Measurements from ENCODE around the gene PPP1R1A.

Gene PPP1R1A

GRCh38 chr12:54612225-54612750, 23.8 kb upstream of the PPP1R1A start:
- CTCF ChIA-PET = interaction anchor here (1.6 kb wide), 1 partner anchor 8 kb away, joined by 6 read pairs; no protein-coding TSS in a partner anchor
- POLR2A ChIA-PET = no interaction called here
- H3K4me3 ChIP-seq (ENCODE audit: low read depth, low read length) = no peak overlapping the region
- TF ChIP-seq, protein P1, sequence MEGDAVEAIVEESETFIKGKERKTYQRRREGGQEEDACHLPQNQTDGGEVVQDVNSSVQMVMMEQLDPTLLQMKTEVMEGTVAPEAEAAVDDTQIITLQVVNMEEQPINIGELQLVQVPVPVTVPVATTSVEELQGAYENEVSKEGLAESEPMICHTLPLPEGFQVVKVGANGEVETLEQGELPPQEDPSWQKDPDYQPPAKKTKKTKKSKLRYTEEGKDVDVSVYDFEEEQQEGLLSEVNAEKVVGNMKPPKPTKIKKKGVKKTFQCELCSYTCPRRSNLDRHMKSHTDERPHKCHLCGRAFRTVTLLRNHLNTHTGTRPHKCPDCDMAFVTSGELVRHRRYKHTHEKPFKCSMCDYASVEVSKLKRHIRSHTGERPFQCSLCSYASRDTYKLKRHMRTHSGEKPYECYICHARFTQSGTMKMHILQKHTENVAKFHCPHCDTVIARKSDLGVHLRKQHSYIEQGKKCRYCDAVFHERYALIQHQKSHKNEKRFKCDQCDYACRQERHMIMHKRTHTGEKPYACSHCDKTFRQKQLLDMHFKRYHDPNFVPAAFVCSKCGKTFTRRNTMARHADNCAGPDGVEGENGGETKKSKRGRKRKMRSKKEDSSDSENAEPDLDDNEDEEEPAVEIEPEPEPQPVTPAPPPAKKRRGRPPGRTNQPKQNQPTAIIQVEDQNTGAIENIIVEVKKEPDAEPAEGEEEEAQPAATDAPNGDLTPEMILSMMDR (IDR thresholded peaks at IDR 0.05; ENCODE audit: insufficient read depth, low read length, missing control alignments) = no peak
- no peak for DNase-seq (ENCODE audit: low read depth, low spot score)

- CTCF ChIA-PET = interaction anchor here (1.6 kb wide), 1 partner anchor 8 kb away, joined by 6 read pairs; no protein-coding TSS in a partner anchor
- no peak for DNase-seq (ENCODE audit: low read depth, low spot score)
Observed at GRCh38 chr12:54611715-54612149, 23.3 kb upstream of the PPP1R1A start.

GRCh38 chr12:54608769-54609168, 20.3 kb upstream of the PPP1R1A start:
- TF ChIP-seq, protein P1 (IDR thresholded peaks at IDR 0.05; ENCODE audit: insufficient read depth, low read length, missing control alignments) = no peak
- no peak for DNase-seq (ENCODE audit: low read depth, low spot score)
- POLR2A ChIA-PET = no interaction called here
- CTCF ChIA-PET = interaction anchor here (0.8 to 2.6 kb wide), 3 partner anchors 12 to 16 kb away, joined by 3 to 6 read pairs (median 4); no protein-coding TSS in a partner anchor
- H3K4me3 ChIP-seq (ENCODE audit: low read depth, low read length) = no peak overlapping the region

More at GRCh38 chr12:54611715-54612149, 23.3 kb upstream of the PPP1R1A start:
- H3K4me3 ChIP-seq (ENCODE audit: low read depth, low read length) = no peak overlapping the region
- POLR2A ChIA-PET = no interaction called here
- TF ChIP-seq, protein P1 (IDR thresholded peaks at IDR 0.05; ENCODE audit: insufficient read depth, low read length, missing control alignments) = no peak

- TF ChIP-seq, protein P1 (IDR thresholded peaks at IDR 0.05; ENCODE audit: insufficient read depth, low read length, missing control alignments) = no peak
- ChIA-PET POLR2A (no interaction called here), CTCF (interaction anchor here (0.8 to 4.0 kb wide), 5 partner anchors 11 to 28 kb away, joined by 3 to 23 read pairs (median 5); no protein-coding TSS in a partner anchor)
- H3K4me3 ChIP-seq (ENCODE audit: low read depth, low read length) = no peak overlapping the region
- no peak for DNase-seq (ENCODE audit: low read depth, low spot score)
Observed at GRCh38 chr12:54608156-54608555, 19.7 kb upstream of the PPP1R1A start.

GRCh38 chr12:54606556-54606955, 18.1 kb upstream of the PPP1R1A start:
- no peak overlapping the region for H3K4me3 ChIP-seq (ENCODE audit: low read depth, low read length)
- TF ChIP-seq, protein P1 (IDR thresholded peaks at IDR 0.05; ENCODE audit: insufficient read depth, low read length, missing control alignments) = no peak
- POLR2A ChIA-PET = no interaction called here
- DNase-seq (ENCODE audit: low read depth, low spot score) = no peak
- CTCF ChIA-PET = interaction anchor here (1.5 to 4.0 kb wide), 3 partner anchors 9 to 27 kb away, joined by 4 to 23 read pairs (median 5); no protein-coding TSS in a partner anchor

GRCh38 chr12:54605138-54605970, 16.9 kb upstream of the PPP1R1A start:
- TF ChIP-seq, protein P1 (IDR thresholded peaks at IDR 0.05; ENCODE audit: insufficient read depth, low read length, missing control alignments) = no peak
- H3K4me3 ChIP-seq (ENCODE audit: low read depth, low read length) = no peak overlapping the region
- CTCF ChIA-PET = interaction anchor here (1.8 to 4.3 kb wide), 5 partner anchors 8 to 26 kb away, joined by 4 to 24 read pairs (median 9); partner anchors contain the start of gene PPP1R1A
- no peak for DNase-seq (ENCODE audit: low read depth, low spot score)
- POLR2A ChIA-PET = no interaction called here
